Measurements from ENCODE around the gene ABLIM3. TPM values are rescaled to one million over a fixed set of nuclear protein-coding genes. Genes with fewer than 3 reads are reported as not detected.

The ABLIM3 gene
- total and polyA plus RNA-seq, 10 of the 15 experiments (the other 5 are each of a cell fraction or from before 2014, with no cell fraction given): 0.03 TPM; not detected in 9

DNA sequence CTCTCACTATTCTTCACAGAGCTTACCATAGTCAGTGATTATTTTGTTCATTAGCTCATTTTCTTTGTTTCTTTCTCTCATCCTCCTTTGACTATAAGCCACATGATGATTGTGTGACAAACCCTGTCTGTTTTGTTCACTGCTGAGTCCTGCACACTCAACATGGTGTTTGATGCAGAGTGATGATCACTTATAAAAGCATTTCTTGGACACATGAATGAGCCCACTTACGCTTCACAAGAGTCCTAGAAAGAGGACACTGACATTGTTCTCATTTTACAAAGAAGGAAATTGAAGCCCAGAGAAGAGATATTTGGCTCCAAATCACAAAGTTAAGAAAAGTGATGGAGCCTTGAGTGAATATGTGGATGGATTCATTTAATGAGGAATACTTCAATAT is 13.4 kb downstream of the ABLIM3 start:
- Histone ChIP-seq H2AFZ (ENCODE audit: control insufficient read depth, low read depth, low read length) (no peak overlapping the region), H3K9me3 (replicated peaks; ENCODE audit: control insufficient read depth, insufficient read depth, low read length) (no peaks in the 10 kb centered on the region), H3K4me2 (ENCODE audit: control insufficient read depth, insufficient read depth) (no peak overlapping the region), H3K4me3 (no peak overlapping the region), H4K20me1 (ENCODE audit: control insufficient read depth, insufficient read depth) (no peaks in the 10 kb centered on the region), H3K27ac (ENCODE audit: control insufficient read depth, insufficient read depth) (no peak overlapping the region), H3K9ac (ENCODE audit: control insufficient read depth, insufficient read depth, low read length) (no peak overlapping the region), H3K27me3 (replicated peaks in 1 of 2; ENCODE audit: control insufficient read depth in 2 of 2, insufficient read depth in 2 of 2, low read length in 1 of 2) (peaks cover 0 to 3% of the 10 kb centered on the region in 2 experiments; a peak in 2 of 4 replicates), H3K36me3 (ENCODE audit: control insufficient read depth in 2 of 2, insufficient read depth in 2 of 2, low read length in 1 of 2) (no peaks in the 10 kb centered on the region), H3K79me2 (ENCODE audit: control insufficient read depth, insufficient read depth, low read length) (no peaks in the 10 kb centered on the region), H3K4me1 (ENCODE audit: control insufficient read depth, insufficient read depth, low read length) (no peaks in the 10 kb centered on the region)
- in situ Hi-C loops (cut with MboI): no loop called here
- ChIA-PET POLR2A (no interaction called here), SMC1A (ENCODE audit: uncharacterized antibody, unreplicated experiment) (no interaction called here), CTCF (no interaction called here), RAD21 (ENCODE audit: unreplicated experiment) (no interaction called here)
- DNase-seq (ENCODE audit: low read depth, low spot score): no peak
- BruUV-seq (replicated peaks): no TSS peak
- ATAC-seq: no peak
- no peak for FAIRE-seq
- 0% methylated on average over 1 of the region's 1 CpG for WGBS (ENCODE audit: insufficient coverage, insufficient replicate concordance, low lambda C conversion rate, missing lambda C conversion rate)
- no peak for TF ChIP-seq TCF3 (IDR thresholded peaks at IDR 0.05; ENCODE audit: borderline replicate concordance, insufficient read depth, low read depth, low read length)
- TF ChIP-seq TCF7 (IDR thresholded peaks at IDR 0.05; ENCODE audit: borderline replicate concordance): no peak
- no peak for TF ChIP-seq NFYA (IDR thresholded peaks at IDR 0.05; ENCODE audit: borderline replicate concordance, low read depth, low read length)
- TF ChIP-seq LARP7 (IDR thresholded peaks at IDR 0.05): no peak
- TF ChIP-seq ZNF622 (IDR thresholded peaks at IDR 0.05): no peak
- TF ChIP-seq RUNX3 (IDR thresholded peaks at IDR 0.05; ENCODE audit: low read length): no peak
- no peak for TF ChIP-seq SMC3 (IDR thresholded peaks at IDR 0.05; ENCODE audit: borderline replicate concordance, low read length)
- TF ChIP-seq DPF2 (IDR thresholded peaks at IDR 0.05): no peak
- no peak for TF ChIP-seq SMARCA5 (IDR thresholded peaks at IDR 0.05)
- intact Hi-C loops (cut with micrococcal nuclease; ENCODE audit: unreplicated experiment): no loop called here

DNA sequence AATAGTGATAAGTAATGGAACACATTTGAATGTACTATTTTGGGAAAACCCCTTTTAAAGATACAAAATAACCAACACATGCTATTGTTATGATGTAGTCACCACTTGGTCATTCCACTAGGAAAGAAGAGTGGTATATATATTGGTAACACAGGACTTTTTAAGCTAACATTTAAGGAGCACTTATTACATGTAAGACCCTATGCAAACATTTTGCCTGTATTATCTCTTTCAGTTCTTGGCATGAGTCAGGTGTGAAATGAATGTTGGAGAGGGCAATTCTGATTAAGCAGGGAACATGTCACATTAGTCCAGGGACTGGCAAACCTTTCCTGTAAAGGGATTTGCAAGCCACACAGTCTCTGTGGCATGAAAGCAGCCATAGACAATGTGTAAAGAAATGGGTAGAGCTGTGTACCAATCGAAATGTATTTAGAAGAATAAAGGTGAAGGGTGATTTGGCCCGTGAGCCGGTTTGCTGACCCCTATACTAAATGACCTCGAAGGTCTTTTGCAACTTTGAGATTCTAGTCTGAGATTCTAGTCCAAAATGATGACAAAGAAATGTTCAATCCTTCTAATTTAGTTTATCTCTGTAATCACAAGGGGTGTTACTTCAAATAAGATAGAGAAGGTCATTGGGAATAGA is 15.3 kb downstream of the ABLIM3 start:
- Histone ChIP-seq H3K4me1 (ENCODE audit: control insufficient read depth, insufficient read depth, low read length) (no peaks in the 10 kb centered on the region), H3K27ac (ENCODE audit: control insufficient read depth, insufficient read depth) (no peak overlapping the region), H3K27me3 (replicated peaks in 1 of 2; ENCODE audit: control insufficient read depth in 2 of 2, insufficient read depth in 2 of 2, low read length in 1 of 2) (peaks cover 0 to 3% of the 10 kb centered on the region in 2 experiments; a peak in 1 of 4 replicates), H4K20me1 (ENCODE audit: control insufficient read depth, insufficient read depth) (no peaks in the 10 kb centered on the region), H3K79me2 (ENCODE audit: control insufficient read depth, insufficient read depth, low read length) (no peaks in the 10 kb centered on the region), H3K36me3 (ENCODE audit: control insufficient read depth in 2 of 2, insufficient read depth in 2 of 2, low read length in 1 of 2) (no peaks in the 10 kb centered on the region), H3K9ac (ENCODE audit: control insufficient read depth, insufficient read depth, low read length) (no peak overlapping the region), H2AFZ (ENCODE audit: control insufficient read depth, low read depth, low read length) (no peak overlapping the region), H3K9me3 (replicated peaks; ENCODE audit: control insufficient read depth, insufficient read depth, low read length) (no peaks in the 10 kb centered on the region), H3K4me3 (no peak overlapping the region), H3K4me2 (ENCODE audit: control insufficient read depth, insufficient read depth) (no peak overlapping the region)
- ATAC-seq (no peak), DNase-seq (ENCODE audit: low read depth, low spot score) (no peak), FAIRE-seq (no peak)
- BruUV-seq (replicated peaks): no TSS peak
- RAD21 ChIA-PET (ENCODE audit: unreplicated experiment): no interaction called here
- intact Hi-C loops (cut with micrococcal nuclease; ENCODE audit: unreplicated experiment) (no loop called here), in situ Hi-C loops (cut with MboI) (no loop called here)
- CTCF ChIA-PET: no interaction called here
- TF ChIP-seq, protein P1, sequence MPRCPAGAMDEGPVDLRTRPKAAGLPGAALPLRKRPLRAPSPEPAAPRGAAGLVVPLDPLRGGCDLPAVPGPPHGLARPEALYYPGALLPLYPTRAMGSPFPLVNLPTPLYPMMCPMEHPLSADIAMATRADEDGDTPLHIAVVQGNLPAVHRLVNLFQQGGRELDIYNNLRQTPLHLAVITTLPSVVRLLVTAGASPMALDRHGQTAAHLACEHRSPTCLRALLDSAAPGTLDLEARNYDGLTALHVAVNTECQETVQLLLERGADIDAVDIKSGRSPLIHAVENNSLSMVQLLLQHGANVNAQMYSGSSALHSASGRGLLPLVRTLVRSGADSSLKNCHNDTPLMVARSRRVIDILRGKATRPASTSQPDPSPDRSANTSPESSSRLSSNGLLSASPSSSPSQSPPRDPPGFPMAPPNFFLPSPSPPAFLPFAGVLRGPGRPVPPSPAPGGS (IDR thresholded peaks at IDR 0.05; ENCODE audit: borderline replicate concordance, insufficient read depth, low read depth, low read length, poor library complexity, severe bottlenecking): no peak
- TF ChIP-seq CHD1 (IDR thresholded peaks at IDR 0.05; ENCODE audit: low read depth, low read length): no peak
- TF ChIP-seq, protein P2, sequence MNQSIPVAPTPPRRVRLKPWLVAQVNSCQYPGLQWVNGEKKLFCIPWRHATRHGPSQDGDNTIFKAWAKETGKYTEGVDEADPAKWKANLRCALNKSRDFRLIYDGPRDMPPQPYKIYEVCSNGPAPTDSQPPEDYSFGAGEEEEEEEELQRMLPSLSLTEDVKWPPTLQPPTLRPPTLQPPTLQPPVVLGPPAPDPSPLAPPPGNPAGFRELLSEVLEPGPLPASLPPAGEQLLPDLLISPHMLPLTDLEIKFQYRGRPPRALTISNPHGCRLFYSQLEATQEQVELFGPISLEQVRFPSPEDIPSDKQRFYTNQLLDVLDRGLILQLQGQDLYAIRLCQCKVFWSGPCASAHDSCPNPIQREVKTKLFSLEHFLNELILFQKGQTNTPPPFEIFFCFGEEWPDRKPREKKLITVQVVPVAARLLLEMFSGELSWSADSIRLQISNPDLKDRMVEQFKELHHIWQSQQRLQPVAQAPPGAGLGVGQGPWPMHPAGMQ (IDR thresholded peaks at IDR 0.05; ENCODE audit: borderline replicate concordance): no peak
- no peak for TF ChIP-seq FOXK2 (IDR thresholded peaks at IDR 0.05)
- no peak for TF ChIP-seq ATF7 (IDR thresholded peaks at IDR 0.05; ENCODE audit: low read depth)
- TF ChIP-seq ZZZ3 (IDR thresholded peaks at IDR 0.05; ENCODE audit: control insufficient read depth, insufficient read length, low read depth): no peak
- TF ChIP-seq PAX8 (IDR thresholded peaks at IDR 0.05): no peak
- TF ChIP-seq SIN3A (IDR thresholded peaks at IDR 0.05; ENCODE audit: low read depth, low read length): no peak
- TF ChIP-seq ZNF217 (IDR thresholded peaks at IDR 0.05): no peak
- 33% methylated on average over 4 of the region's 4 CpGs for WGBS (ENCODE audit: insufficient coverage, insufficient replicate concordance, low lambda C conversion rate, missing lambda C conversion rate)
- POLR2A ChIA-PET: no interaction called here
- SMC1A ChIA-PET (ENCODE audit: uncharacterized antibody, unreplicated experiment): no interaction called here
